Activated CD4-positive, alpha-beta T cell treated with anti-CD3 and anti-CD28 coated beads, Interleukin-2, amount 50 U/mL, for 48 hours (primary cell): Measurements from ENCODE around the gene IDS.

Experiments used
- DNase-seq, 2 experiments: peaks; one replicate each; pipeline ENCODE4 v3.0.0-alpha.2; 2020

IDS gene

DNA sequence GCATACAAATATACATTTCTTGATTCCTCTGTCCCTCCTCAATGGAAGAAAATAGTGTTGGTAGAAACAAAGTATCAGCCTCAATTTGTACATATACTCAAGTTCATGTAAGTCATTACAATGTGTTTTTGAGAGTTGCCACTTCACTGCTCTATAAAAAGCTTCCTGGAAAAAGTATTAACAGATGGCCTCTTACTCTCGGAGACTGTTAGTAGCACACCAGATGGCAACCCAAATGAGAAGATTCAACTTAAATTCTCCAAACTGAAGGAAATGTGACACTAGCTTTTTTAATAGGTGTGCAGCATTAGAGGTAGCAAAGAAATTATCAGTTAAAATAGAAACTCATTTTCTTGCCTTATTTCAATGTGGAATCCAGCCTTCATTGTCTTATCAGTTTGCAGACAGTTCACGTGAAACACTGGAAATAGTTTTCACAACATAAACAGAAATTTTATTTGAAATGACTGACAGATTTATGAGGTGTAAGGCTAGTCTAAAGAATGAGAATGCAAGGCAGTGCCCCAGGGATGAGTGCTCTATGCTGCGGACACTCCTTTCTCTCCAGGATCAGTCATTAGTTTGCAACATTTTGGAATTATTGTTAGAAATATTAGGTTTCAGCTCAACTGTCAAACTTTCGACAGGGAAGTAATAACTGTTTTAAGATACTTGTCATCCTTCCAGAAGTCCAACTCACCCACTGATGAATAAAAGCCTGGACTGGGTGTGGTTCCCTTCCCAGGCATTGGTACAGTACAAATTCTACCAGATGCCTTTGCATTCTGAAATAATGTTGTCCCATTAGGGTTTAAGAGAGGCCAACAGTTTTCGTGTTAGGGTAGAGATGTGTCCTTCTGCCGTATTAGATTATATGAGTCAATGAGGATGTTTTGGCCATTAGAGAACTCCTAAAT, 50.9 kb downstream of the IDS start:
- DNase-seq: no peak

DNA sequence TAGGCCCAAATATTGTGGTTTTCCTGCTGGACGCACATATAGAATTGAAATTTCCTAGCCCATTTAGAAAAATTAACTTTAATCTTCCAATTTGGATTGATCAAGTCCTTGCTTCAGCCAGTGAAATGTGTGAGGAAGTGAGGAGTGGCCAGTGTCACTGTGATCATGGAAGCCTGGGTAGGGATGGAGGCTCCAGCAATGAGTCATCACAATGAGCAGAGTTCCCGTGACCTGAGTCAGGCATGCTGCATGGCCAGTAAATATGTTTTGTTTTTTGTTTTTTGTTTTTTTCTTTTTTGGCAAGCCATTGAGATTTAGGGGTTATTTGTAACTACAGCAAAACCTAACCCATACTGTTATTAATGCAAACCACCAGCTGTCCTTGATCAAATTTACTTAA, 52.1 kb downstream of the IDS start:
- DNase-seq: no peak

DNA sequence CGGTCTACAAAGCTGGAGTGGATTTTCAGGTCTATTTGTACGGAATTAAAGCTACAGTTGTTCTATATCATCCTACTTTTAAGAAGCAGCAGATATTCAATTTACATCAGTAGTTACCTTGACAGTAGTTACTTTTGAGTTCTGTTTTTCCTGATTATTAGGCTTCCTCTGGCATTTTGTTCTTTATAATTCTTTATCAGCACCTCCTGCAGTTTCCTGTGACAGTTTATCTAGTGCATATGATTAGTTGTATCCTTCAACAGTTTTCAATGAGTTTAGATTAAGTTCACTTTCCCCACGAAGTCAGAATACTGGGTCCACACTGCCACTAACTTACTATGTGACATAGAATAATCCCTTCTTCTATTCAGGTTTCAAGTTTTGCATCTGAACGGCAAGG, 71.7 kb downstream of the IDS start:
- DNase-seq: no peak

DNA sequence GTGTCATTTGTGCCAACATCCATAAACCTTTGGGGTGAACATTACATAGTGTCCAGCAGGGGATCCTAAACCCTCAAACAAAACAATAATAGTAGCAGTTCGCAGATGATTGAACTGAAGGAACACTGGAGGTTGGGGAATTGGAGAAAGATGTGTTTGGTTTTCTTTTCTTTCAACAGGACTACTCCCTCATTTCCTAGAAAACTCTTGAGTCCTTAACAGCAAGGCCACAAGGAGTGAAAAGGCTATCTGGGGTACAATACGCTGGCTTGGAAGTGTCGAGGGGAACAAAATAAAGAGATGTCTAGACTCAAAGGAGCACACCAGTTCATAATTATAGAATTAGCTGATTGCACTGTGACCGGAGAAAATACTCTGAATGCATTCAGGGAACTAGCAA, 72.1 kb downstream of the IDS start:
- DNase-seq: no peak
